ENCODE results near the gene COL27A1.

COL27A1 gene

DNA sequence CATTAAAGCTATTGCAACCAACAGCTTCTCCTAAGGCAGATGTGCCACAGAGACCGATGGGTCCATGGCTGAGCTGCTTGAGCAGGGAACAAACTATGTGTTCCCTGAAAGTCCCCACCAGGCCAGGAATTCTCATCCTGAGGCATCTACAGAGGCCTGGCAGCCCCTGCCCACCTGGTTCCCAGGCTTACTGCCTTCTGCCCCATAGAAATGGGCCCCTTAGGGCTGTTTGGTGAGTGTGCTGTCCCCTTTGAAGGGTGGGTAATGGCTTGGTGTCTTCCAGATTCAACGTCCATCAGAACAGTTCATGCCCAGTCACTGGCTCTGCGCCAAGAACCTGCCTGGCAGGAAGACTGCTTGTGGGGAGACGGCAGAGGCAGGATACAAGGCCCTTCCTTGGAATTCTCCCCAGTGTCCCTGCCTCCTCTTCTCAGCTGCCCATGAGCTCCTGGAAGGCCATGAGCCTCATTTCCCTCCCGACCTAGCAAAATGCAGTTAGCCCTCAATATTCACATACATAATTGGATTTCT lies 3.8 kb upstream of the COL27A1 start:
- DNase-seq (ENCODE audit: insufficient read length, low spot score), result no peak
- no peak for TF ChIP-seq CTCF (IDR thresholded peaks at IDR 0.05; ENCODE audit: insufficient read depth, missing control alignments)
- no peak for FAIRE-seq

- TF ChIP-seq CTCF (IDR thresholded peaks at IDR 0.05; ENCODE audit: insufficient read depth, missing control alignments), result peak; percentile 49
- no peak for FAIRE-seq
These were observed 1.4 kb upstream of the COL27A1 start for GRCh38 chr9:114153761-114154599.

DNA sequence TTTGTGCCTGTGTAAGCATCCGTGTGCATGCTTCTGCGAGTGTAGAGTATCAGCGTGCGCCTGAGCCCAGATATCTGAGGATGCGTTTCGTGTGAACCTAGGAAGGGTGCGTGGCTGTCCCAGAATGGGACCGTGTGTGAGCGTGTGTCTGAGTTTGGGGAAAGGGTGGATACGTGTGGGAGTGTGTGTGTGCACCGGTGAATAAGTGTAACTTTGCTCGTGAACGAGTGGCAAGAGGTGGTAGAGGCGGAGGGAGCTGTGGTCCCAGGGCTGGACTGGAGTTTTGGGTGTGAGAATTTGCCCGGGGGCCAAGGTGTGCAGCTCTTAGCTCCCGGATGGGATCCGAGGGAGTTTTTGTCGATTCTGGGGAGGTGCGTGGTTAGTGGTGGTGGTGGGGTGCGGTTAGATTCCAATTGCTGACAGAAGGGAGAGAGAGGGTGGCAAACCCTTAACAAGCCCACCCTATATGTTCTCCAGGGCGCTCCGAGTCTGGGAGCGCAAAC lies 686 bp upstream of the COL27A1 start:
- DNase-seq (ENCODE audit: insufficient read length, low spot score), result no peak
- FAIRE-seq, result no peak
- TF ChIP-seq CTCF (IDR thresholded peaks at IDR 0.05; ENCODE audit: insufficient read depth, missing control alignments), result no peak

More at GRCh38 chr9:114153761-114154599, 1.4 kb upstream of the COL27A1 start:
- DNase-seq (ENCODE audit: insufficient read length, low spot score), result no peak

GRCh38 chr9:114155995-114156656 lies 789 bp downstream of the COL27A1 start:
- DNase-seq (ENCODE audit: insufficient read length, low spot score), result no peak
- no peak for TF ChIP-seq CTCF (IDR thresholded peaks at IDR 0.05; ENCODE audit: insufficient read depth, missing control alignments)
- no peak for FAIRE-seq

GRCh38 chr9:114156657-114157421 lies 1.5 kb downstream of the COL27A1 start:
- FAIRE-seq, result no peak
- DNase-seq (ENCODE audit: insufficient read length, low spot score), result no peak
- TF ChIP-seq CTCF (IDR thresholded peaks at IDR 0.05; ENCODE audit: insufficient read depth, missing control alignments), result no peak

- TF ChIP-seq CTCF (IDR thresholded peaks at IDR 0.05; ENCODE audit: insufficient read depth, missing control alignments), result no peak
- no peak for DNase-seq (ENCODE audit: insufficient read length, low spot score)
- no peak for FAIRE-seq
These were observed 2.3 kb downstream of the COL27A1 start for GRCh38 chr9:114157516-114158176.
